KBM-7 (cell line): ENCODE data around the gene PDCD10.
A peak's percentile ranks its signal among the peaks of the same experiment; 100 is the strongest.

Experiments used
- DNase-seq: peaks from one replicate; pipeline ENCODE4 v3.0.0-alpha.2; 2015
- in situ Hi-C: fragments of 300-500 bp; cut with MboI; formaldehyde crosslinking; loops from 2 replicates; pipeline ENCODE4 v1.14.3; 2020; ENCODE audit warnings: low sequenced_read_pairs, low pct_unique_long_range_greater_than_20kb, mixed read lengths

The PDCD10 gene

GRCh38 chr3:167734498-167735232 is at the start of gene PDCD10:
Gene PDCD10 (minus strand): TSS chr3:167734892. CDS start chr3:167720157, 14,735 bp downstream.
- in situ Hi-C loops: no loop called here
- peak; percentile 99 for DNase-seq

GRCh38 chr3:167783781-167784180 is 49.1 kb upstream of the PDCD10 start:
- in situ Hi-C loops: no loop called here
- DNase-seq: no peak

- in situ Hi-C loops: no loop called here
These were observed 45.7 kb upstream of the PDCD10 start for GRCh38 chr3:167780214-167780883.

DNA sequence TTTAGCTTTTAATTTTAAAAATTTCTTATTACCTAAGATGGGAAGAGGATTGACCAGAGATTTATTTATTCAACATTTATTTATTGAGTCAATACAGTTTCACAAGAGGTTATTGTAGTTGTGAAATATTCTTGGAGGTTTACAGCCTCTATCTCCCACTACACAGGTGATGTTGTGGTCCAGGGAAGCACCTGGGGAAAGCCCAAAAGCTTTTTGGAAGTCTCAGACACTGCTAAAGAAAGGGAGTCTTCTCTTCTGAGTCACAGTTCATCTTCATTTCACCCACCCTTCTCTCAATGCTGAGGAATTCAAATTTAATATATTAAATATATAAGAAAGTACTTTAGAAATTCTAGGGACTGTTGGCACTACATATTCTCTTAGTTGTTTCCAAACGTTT is 42.7 kb upstream of the PDCD10 start:
- no peak for DNase-seq
- in situ Hi-C loops: no loop called here

More at GRCh38 chr3:167780214-167780883, 45.7 kb upstream of the PDCD10 start:
- no peak for DNase-seq

GRCh38 chr3:167776066-167776685 is 41.5 kb upstream of the PDCD10 start:
- in situ Hi-C loops: no loop called here
- no peak for DNase-seq

DNA sequence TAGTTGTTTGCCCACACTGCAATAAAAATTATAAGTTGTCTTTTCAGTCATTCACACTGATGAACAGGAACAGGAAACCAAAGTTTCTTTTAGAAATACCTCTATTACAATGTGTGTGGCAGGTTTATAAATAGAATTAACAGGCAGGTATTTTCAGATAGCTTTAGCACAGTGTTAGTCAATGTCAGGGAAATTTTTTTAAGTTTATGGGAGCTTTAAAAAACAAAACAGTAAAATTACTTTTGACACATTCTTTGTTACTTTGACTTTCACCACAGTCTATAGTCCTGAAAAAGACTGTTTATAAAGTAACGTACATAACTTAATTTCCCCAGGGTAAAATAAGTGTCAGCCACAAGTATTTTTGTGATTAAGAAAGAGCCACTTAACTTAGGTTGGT is 38.9 kb upstream of the PDCD10 start:
- in situ Hi-C loops: no loop called here
- no peak for DNase-seq

DNA sequence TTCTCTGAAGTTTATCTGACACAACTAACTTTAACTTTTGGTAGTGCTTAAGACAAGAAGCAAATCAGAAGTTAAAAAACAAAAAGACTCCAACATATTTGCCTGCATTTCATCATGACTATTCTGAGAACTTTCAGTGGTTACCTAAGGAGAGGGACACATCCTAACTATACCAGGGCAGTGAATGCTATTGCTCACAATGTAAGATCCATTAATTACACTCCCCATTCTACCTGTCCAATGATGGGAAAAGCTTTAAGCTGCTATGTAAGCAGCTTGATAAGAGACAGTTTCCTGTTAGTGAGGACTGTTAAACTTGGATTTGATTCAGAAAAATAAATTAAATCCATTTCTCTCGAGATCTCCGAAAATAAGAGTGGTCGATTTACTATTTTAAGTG is 38.3 kb upstream of the PDCD10 start:
- in situ Hi-C loops: no loop called here
- DNase-seq: no peak

- DNase-seq: no peak
- in situ Hi-C loops: no loop called here
These were observed 27.6 kb upstream of the PDCD10 start for GRCh38 chr3:167762296-167762695.

GRCh38 chr3:167761302-167761701 is 26.6 kb upstream of the PDCD10 start:
- DNase-seq: no peak
- in situ Hi-C loops: no loop called here

- in situ Hi-C loops: no loop called here
- no peak for DNase-seq
These were observed 19.4 kb upstream of the PDCD10 start for GRCh38 chr3:167754049-167754448.

DNA sequence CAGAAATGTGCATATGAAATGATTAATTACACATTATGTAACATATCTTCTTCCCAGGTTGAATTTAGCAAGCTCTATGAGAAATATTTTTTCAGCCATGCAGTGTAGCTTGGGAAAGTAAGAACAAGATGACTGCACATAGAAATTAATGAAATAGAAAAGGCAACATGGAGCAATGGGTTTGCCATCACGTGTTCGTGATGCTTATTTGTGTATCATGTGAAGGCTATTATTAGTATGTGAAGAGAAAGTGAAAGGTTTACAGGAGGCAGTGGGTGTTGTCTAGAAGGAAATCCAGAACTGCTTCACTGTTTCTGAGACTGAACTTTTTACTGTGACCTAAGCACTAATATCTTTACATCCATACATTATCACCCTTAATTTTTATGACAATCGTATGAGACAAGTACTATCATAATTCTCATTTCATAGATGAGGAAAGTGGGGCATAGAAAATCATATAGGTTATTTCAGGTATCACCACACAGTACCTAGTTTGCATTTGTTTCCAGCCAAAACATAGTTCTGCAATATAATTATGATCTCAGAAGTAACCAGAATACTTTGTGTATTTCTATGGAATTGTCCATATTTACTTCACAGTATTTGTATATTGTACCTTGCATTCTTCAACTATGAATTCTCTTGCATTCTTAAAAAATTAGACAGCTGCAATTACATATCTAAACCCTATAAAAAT is 15.7 kb upstream of the PDCD10 start:
- no peak for DNase-seq
- in situ Hi-C loops: no loop called here

- in situ Hi-C loops: no loop called here
- DNase-seq: no peak
These were observed 15.0 kb upstream of the PDCD10 start for GRCh38 chr3:167749728-167750127.

DNA sequence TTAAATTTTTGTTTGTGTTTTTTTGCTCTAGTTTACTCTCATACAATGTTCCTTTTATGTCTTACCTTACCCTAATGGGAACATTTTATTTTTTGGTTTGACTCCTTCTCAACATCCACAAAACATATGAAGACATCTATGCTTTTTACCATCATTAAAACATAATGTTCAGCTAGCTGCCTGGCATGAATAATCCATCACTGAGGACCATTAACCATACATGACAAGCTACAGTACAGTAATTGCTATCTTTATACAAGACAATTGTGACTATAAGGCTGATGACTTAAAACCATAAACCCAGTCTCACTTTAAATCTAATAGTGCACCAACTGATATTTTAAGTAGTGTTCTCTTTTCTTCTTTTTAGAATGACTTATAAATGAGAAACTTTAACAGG is 14.5 kb upstream of the PDCD10 start:
- DNase-seq: no peak
- in situ Hi-C loops: no loop called here

GRCh38 chr3:167743799-167744198 is 9.1 kb upstream of the PDCD10 start:
- DNase-seq: no peak
- in situ Hi-C loops: no loop called here

DNA sequence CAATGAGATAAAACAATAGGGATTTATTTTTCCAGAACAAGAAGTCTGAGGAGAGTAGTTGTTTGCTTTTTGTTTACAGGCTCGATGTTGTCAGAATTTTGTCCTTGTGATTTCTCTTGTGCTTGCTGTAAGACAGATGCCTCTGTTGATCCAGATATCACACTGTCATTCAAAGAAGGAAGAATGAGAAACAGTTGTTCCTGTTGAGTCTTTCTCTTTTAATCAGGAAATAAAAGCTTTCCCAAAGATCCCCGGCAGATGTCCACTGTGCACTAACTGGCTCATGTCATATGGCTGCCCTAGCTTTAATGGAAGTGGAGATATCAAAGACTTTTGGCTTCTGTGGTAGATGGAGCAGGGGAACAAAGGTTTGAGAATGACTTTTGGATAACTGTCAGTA is 7.6 kb upstream of the PDCD10 start:
- in situ Hi-C loops: no loop called here
- no peak for DNase-seq

DNA sequence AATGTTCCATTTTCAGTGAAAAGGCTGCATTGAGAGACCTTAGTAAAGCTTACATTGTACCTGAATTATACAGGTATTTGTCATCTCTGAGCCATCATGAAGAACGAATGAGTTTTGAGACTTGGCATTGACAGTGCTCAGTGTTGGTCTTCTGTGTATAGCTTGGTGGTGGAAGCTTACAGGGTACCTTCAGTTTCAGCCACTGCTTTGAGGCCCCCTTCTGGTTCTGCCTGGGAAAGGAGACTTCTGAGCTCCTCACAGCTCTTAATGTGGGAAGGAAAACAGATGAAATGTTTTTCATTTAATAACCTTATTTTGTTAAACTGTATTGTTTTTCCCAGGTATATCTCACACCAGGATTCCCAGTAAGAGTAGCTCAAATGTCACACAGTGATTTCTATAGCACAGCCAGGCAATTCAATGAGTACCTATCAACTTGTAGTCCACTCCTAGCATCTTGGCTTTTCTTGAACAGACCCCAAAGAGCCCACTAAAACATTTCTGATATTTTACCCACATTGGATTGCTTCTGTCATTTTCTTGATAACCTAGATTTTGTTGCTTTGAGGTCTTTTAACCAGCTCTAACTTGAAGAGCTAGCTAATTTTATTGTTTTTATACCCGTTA is 6.4 kb upstream of the PDCD10 start:
- peak; percentile 59 for DNase-seq
- in situ Hi-C loops: no loop called here

DNA sequence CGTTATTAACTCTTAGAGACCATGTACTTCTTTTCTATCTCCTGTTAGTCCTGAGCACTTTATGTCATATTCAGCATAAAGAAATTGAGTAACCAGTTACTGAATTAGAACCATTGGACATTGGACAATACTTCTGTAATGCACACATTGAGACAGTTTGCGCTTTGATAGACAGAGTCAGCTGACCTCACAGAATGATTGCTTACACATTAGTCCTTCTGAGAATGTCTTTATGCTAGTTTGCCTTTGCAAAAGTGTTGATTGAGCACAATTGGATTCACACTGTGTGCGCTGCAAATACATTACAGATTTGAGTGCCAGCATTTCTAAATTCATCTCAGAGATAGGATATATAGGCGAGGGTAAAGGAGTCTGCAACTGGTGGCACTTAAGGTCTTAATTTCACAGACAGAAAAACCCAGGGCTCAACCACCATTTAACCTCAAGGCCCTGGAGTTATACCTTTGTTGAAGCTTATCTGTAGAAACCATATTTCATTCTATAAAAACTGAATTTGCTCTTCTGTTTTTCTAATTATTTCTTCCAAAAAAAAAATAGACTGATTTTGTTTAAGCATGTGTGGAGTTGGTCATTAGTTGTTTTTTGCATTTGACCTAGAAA is 4.6 kb upstream of the PDCD10 start:
- in situ Hi-C loops: no loop called here
- no peak for DNase-seq

DNA sequence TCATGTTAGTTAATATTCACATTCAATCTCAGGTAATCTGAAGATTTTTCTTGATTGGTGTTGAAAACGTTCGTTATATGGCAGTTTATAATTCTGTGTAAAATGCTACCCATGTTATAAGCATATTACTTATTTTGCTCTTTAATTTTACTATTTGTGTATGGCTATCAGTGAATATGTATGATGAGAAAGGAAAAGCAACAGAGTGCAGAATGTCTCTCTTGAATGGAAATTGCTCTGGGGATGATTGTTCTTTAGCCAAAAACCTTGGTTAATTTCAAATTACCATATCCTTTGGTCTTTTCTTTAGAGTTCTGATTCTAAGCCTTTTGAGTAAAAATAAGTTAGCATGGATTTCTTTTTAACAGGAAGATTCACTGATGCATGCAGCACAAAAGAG is 3.3 kb upstream of the PDCD10 start:
- in situ Hi-C loops: no loop called here
- DNase-seq: no peak

DNA sequence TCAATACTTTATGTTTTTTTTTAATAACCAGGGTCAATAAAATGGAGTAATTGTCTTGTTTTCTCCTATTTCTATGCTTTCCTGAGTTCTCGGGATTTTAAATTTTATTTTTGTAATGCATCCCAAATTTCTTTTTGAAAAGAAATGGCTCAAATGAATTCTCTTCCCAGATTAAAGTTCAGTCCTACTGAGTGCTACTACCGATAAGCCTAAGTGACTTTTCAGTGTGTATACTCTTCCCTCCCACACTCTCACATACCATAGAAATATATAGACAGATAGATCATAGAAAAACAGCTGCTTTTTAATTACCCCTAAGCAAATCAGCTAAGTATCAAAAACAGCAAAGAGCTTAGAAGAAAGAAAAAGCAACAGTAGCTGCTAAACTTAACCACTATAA is 2.3 kb upstream of the PDCD10 start:
- no peak for DNase-seq
- in situ Hi-C loops: no loop called here
